Measurements from ENCODE around the gene CCDC127.
A peak's percentile ranks its signal among the peaks of the same experiment; 100 is the strongest.

Gene CCDC127

GRCh38 chr5:200985-201384 is 17.0 kb downstream of the CCDC127 start:
- H3K9me3 ChIP-seq (ENCODE audit: severe bottlenecking), result no peaks in the 10 kb centered on the region
- DNase-seq (ENCODE audit: low spot score) (no peak), ATAC-seq (ENCODE audit: low read depth) (no peak)
- TF ChIP-seq, protein P1, sequence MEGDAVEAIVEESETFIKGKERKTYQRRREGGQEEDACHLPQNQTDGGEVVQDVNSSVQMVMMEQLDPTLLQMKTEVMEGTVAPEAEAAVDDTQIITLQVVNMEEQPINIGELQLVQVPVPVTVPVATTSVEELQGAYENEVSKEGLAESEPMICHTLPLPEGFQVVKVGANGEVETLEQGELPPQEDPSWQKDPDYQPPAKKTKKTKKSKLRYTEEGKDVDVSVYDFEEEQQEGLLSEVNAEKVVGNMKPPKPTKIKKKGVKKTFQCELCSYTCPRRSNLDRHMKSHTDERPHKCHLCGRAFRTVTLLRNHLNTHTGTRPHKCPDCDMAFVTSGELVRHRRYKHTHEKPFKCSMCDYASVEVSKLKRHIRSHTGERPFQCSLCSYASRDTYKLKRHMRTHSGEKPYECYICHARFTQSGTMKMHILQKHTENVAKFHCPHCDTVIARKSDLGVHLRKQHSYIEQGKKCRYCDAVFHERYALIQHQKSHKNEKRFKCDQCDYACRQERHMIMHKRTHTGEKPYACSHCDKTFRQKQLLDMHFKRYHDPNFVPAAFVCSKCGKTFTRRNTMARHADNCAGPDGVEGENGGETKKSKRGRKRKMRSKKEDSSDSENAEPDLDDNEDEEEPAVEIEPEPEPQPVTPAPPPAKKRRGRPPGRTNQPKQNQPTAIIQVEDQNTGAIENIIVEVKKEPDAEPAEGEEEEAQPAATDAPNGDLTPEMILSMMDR (IDR thresholded peaks at IDR 0.05; ENCODE audit: poor library complexity, severe bottlenecking), result no peak
- no peaks in the 10 kb centered on the region for H3K4me1 ChIP-seq (ENCODE audit: insufficient read depth, poor library complexity, severe bottlenecking)
- H3K36me3 ChIP-seq (ENCODE audit: low read depth), result peaks cover 25% of the 10 kb centered on the region
- no peaks in the 10 kb centered on the region for H3K27me3 ChIP-seq (ENCODE audit: insufficient read depth, poor library complexity, severe bottlenecking)
- no peak overlapping the region for H3K27ac ChIP-seq (ENCODE audit: poor library complexity, severe bottlenecking)
- H3K4me3 ChIP-seq (ENCODE audit: severe bottlenecking), result no peak overlapping the region

- DNase-seq (ENCODE audit: low spot score), result no peak
- H3K36me3 ChIP-seq (ENCODE audit: low read depth), result peaks cover 17% of the 10 kb centered on the region
- H3K27ac ChIP-seq (ENCODE audit: poor library complexity, severe bottlenecking), result no peak overlapping the region
Observed at GRCh38 chr5:199950-200645, 17.9 kb downstream of the CCDC127 start.

DNA sequence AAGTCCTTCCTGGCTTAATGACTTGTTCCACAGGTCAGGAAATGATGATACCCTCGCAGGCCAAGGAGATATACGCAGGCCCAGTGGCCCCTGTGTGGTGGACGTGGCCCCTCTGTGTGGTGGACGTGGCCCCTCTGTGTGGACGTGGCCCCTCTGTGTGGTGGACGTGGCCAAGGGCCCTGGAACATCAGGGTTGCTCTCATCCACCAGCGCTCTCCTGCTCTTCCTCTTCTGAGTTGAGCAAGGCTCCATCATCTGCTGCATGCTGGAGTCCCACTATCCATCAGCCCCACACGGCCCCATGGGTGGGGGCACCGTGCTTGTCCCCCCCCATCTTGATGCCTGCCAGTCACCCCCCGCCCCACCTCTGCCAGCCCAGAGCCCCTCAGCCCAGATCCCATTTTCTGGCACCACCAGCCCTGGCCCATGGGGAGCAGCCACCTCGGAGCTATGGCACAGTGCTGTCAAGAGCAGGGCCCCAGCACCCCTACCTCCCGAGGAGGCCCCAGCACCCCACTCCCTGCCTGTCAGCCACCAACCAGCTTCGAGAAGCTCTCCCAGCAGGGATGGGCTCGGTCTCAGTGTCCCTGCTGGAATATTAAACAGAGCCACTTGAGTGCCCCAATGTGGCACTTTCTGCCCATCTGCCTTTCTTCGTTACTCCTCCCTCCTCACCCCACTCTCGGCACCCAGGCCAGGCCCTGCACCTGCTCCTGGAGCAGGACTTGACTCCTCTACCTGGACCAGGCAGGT is 18.6 kb downstream of the CCDC127 start:
- TF ChIP-seq, protein P1 (IDR thresholded peaks at IDR 0.05; ENCODE audit: poor library complexity, severe bottlenecking), result no peak
- Histone ChIP-seq H3K36me3 (ENCODE audit: low read depth) (peaks cover 9% of the 10 kb centered on the region), H3K4me3 (ENCODE audit: severe bottlenecking) (no peak overlapping the region), H3K27me3 (ENCODE audit: insufficient read depth, poor library complexity, severe bottlenecking) (no peaks in the 10 kb centered on the region), H3K4me1 (ENCODE audit: insufficient read depth, poor library complexity, severe bottlenecking) (no peaks in the 10 kb centered on the region), H3K9me3 (ENCODE audit: severe bottlenecking) (no peaks in the 10 kb centered on the region), H3K27ac (ENCODE audit: poor library complexity, severe bottlenecking) (no peak overlapping the region)
- DNase-seq (ENCODE audit: low spot score), result no peak
- no peak for ATAC-seq (ENCODE audit: low read depth)

More at GRCh38 chr5:199950-200645, 17.9 kb downstream of the CCDC127 start:
- TF ChIP-seq, protein P1 (IDR thresholded peaks at IDR 0.05; ENCODE audit: poor library complexity, severe bottlenecking), result no peak
- ATAC-seq (ENCODE audit: low read depth), result no peak
- H3K4me3 ChIP-seq (ENCODE audit: severe bottlenecking), result no peak overlapping the region
- H3K27me3 ChIP-seq (ENCODE audit: insufficient read depth, poor library complexity, severe bottlenecking), result no peaks in the 10 kb centered on the region
- no peaks in the 10 kb centered on the region for H3K4me1 ChIP-seq (ENCODE audit: insufficient read depth, poor library complexity, severe bottlenecking)
- no peaks in the 10 kb centered on the region for H3K9me3 ChIP-seq (ENCODE audit: severe bottlenecking)

- H3K27ac ChIP-seq (ENCODE audit: poor library complexity, severe bottlenecking), result no peak overlapping the region
- peak; percentile 9; the same call in 1 of the 3 replicates for ATAC-seq (ENCODE audit: low read depth)
Observed at GRCh38 chr5:198516-199196, 19.3 kb downstream of the CCDC127 start.

More at GRCh38 chr5:198516-199196, 19.3 kb downstream of the CCDC127 start:
- no peak for DNase-seq (ENCODE audit: low spot score)
- Histone ChIP-seq H3K27me3 (ENCODE audit: insufficient read depth, poor library complexity, severe bottlenecking) (no peaks in the 10 kb centered on the region), H3K4me1 (ENCODE audit: insufficient read depth, poor library complexity, severe bottlenecking) (no peaks in the 10 kb centered on the region), H3K4me3 (ENCODE audit: severe bottlenecking) (no peak overlapping the region), H3K9me3 (ENCODE audit: severe bottlenecking) (no peaks in the 10 kb centered on the region), H3K36me3 (ENCODE audit: low read depth) (peaks cover 2% of the 10 kb centered on the region; the same call in 1 of the 2 replicates)
- TF ChIP-seq, protein P1 (IDR thresholded peaks at IDR 0.05; ENCODE audit: poor library complexity, severe bottlenecking), result no peak

Measured in RWPE2 (cell line).